ENCODE data around the gene PABPC1L.

GRCh38 chr20:44914924-44915323, 5.1 kb downstream of the PABPC1L start:
- TF ChIP-seq, protein P1, sequence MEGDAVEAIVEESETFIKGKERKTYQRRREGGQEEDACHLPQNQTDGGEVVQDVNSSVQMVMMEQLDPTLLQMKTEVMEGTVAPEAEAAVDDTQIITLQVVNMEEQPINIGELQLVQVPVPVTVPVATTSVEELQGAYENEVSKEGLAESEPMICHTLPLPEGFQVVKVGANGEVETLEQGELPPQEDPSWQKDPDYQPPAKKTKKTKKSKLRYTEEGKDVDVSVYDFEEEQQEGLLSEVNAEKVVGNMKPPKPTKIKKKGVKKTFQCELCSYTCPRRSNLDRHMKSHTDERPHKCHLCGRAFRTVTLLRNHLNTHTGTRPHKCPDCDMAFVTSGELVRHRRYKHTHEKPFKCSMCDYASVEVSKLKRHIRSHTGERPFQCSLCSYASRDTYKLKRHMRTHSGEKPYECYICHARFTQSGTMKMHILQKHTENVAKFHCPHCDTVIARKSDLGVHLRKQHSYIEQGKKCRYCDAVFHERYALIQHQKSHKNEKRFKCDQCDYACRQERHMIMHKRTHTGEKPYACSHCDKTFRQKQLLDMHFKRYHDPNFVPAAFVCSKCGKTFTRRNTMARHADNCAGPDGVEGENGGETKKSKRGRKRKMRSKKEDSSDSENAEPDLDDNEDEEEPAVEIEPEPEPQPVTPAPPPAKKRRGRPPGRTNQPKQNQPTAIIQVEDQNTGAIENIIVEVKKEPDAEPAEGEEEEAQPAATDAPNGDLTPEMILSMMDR (IDR thresholded peaks at IDR 0.05) = no peak
- TF ChIP-seq POLR2AphosphoS5 (IDR thresholded peaks at IDR 0.05; ENCODE audit: low read depth, low read length) = no peak
- TF ChIP-seq REST (IDR thresholded peaks at IDR 0.05; ENCODE audit: insufficient read depth in 1 of 2, low read depth in 2 of 2, low read length in 1 of 2) = no peak

Measured in Panc1 (cell line).